Fibroblast of skin of left quadriceps (primary cell): Measurements from ENCODE around the gene FRAT2.

Experiments
- DNase-seq, 2 experiments: peaks; one replicate each; pipeline ENCODE4 v3.0.0-alpha.2; 2013; ENCODE audit warnings: low read depth in 2 of 2

FRAT2 gene

DNA sequence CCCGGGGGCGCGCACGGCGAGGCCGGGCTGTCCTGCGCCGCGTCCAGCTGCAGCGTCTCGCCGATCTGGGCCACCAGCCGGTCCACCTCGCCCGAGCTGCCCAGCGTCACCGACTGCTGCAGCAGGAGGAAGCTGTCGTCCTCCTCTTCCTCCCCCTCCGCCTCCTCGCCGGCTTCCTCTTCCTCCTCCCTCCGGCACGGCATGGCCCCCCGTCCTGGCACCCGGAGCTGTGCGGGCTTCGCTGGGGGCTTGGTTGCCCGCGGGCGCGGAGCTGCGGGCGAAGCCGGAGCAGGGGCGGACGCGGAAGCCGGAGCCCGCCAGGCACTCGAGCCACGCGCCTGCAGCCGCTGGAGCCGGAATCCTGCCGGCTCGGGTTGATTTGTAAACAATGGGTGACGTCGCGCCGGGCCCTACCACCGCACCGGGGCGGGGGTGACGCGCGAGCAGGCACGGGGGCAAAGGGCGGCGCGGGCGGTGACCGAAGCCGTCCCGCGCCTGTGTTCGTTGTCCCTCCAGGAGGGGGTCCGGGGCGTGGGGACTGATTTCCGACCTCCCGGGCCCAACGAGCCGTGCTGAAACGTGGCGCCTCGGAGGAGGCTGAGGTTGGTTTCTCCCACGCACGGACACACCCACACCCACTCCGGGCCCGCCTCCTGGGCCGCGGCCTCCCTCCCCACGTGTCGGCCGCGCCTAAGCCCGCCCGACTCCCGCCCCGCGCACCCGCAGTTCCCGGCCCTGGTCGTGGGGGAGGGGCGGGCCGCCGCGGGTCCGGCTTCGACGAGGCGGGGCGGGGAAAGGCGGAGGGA lies at the start of gene FRAT2:
FRAT2 (minus strand) TSS at position 360 of the 806 bp plus-strand sequence; CDS start at position 203, 157 bp downstream.
- DNase-seq, result peak; percentile 79 to 83

GRCh38 chr10:97384156-97384555 lies 49.6 kb upstream of the FRAT2 start:
- DNase-seq, result no peak

GRCh38 chr10:97383159-97383558 lies 48.6 kb upstream of the FRAT2 start:
- DNase-seq, result no peak

GRCh38 chr10:97381626-97382025 lies 47.1 kb upstream of the FRAT2 start:
- no peak for DNase-seq

DNA sequence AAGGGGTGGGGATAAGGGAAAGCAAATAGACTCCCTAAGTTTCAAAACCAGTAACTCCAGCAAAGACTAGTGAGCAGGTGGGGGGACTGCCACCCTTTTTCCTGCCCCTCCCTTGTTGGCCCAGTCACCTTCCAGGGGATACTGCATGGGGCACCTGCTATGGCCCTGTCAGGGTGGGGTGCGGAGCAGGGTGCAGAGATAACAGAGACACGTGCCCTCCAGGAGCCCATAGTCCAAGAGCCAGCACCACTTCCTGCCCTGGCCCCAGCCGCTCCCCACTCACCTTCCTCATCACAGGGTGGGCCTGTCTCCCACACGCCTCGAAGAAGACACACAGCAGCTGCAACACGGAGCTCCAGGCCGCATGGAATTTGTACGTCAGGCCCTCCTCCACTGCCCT lies 46.0 kb upstream of the FRAT2 start:
- DNase-seq, result no peak

- no peak for DNase-seq
These were observed 44.7 kb upstream of the FRAT2 start for GRCh38 chr10:97378933-97379921.

- no peak for DNase-seq
These were observed 41.9 kb upstream of the FRAT2 start for GRCh38 chr10:97376413-97376812.

DNA sequence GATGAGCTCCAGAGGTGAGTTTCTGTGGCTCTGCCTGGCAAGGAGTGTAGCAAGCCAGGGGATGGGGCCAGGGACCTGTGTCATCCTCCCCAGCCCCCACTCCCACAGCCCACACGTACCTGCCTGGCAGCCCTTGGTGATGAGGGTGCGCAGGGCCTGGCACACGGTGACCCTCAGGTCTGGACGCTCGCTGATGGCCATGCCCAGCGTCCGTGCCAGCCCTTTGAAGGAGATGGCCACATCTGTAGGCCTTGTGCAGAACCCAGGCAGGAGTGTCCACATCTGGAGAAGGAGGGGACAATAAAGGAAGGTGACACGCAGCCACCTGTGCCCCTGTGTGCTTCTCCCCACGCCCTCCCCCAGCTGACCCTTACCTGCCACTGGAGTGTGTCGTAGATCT lies 38.9 kb upstream of the FRAT2 start:
- DNase-seq, result no peak

DNA sequence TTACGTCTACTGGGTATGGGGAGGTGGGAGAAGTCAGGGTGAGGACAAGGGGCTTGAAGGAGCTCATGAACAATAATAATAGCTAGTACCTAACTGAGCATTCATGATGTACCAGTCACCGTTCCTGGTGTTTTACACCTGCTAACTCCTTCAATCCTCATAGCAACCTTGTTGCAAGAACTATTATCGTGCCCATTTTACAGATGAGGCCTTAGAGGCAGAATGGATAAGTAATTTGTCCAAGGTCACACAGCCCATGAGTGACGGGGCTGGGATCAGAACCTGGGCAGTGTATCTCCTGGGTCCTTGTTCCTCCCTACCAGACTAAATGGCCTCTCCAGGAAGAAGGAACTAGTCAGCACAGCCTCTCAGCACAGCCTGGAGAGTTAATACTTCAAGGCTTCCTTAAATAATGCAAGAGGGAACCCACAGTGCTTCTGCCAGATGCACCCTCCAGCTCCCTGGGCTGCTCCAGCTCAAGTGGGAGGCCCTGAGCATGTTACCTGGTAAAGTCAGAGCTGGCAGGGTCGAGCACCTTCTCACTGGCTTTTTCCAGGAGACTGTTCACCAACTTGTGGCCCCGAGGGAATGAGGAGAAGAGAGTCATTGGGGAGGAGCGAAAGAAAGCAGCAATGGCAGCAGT lies 37.8 kb upstream of the FRAT2 start:
- DNase-seq, result no peak

GRCh38 chr10:97371696-97372095 lies 37.2 kb upstream of the FRAT2 start:
- no peak for DNase-seq

GRCh38 chr10:97367126-97367649 lies 32.7 kb upstream of the FRAT2 start:
- no peak for DNase-seq

- no peak for DNase-seq
These were observed 32.0 kb upstream of the FRAT2 start for GRCh38 chr10:97366572-97366971.

- DNase-seq, result no peak
These were observed 31.3 kb upstream of the FRAT2 start for GRCh38 chr10:97365761-97366351.

DNA sequence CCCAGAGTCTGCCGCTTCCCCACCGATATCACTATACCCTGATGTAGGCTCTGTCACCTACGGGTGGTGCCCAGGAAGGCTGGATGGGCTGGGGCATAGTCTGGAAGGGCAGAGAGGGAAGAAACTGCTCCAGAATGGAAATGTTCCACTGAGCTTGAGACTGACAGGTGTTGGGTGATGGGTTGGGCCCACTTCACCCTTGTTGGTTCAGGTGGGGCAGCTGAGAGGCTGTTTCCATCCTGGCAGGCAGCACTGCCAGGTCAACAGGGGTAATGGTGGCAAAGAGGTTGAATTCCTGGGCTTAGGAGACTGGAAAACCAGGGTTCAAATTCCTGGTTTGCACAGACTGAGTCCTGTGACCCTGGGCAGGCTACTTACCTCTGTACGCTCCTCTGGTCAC lies 28.5 kb upstream of the FRAT2 start:
- DNase-seq, result no peak

DNA sequence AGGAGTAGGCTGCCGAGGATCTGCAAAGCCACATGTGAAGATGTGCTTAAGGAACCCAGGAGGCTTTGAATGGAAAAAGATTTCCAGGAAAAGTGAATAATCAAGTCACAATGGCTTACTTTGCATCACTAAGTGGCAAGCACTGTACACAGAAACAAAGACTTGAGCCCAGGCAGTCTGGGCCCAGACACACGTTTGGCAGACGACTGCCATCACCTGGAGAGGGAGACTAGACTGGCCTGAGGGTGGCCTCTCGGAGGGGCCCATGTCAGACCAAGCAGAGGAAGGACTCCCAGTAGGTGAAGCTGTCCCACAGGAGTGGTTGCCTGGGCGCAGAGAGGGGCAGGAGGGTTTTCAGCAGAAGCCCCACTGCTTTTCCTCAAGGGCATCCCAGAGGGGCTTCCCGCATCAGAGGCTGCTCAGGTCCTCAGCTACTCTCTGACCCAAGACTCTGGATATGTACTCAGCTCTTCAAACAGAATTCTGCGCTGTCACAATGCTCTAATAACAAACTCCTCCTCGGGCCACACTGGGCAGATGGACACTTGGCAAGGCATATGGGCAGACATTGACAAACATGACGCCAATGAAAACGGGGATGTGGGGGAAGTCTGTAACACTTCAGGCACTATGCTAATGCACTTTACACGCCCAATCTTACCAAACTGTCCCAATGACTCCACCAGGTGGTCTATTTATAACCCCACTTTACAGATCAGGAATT lies 27.9 kb upstream of the FRAT2 start:
- no peak for DNase-seq

GRCh38 chr10:97361537-97361901 lies 27.0 kb upstream of the FRAT2 start:
- DNase-seq, result no peak

DNA sequence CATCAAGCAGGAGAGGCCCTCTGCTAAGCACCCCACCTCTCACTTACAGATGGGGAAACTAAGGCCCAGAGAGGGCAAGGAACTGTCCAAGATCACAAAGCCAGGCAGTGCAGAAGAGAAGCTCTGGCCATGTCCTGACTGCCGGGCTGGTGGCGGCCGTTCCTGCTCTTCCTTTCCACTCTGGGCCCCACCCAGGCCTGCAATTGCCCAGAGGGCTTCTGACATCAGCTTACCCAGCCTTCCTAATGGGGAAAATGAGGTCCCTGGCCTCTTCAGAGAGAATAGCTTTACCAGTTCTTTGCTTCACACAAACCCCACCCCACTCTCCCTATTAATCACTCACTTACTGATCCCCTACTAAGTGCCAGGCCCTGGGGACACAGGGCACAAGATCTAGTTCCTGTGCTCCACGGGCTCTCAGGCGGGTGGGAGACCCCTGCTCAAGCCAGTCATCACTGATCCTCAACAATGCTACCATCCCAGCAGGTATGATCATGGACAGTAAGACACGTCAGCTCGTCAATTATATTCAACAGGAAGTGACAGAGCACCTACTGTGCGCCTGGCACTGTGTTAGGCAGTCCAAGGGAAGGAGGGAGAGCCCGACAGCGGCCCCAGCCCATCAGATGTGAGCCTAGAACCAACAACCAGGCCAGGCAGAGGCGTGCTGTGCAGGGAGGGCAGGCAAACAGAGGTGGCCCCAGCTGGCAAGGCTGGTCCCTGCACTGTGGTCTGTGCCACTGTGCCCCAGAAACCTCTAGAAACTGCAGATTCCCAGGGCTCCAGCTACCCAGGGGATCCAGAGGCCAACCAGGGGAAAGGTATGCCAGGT lies 26.4 kb upstream of the FRAT2 start:
- no peak for DNase-seq

- DNase-seq, result no peak
These were observed 24.3 kb upstream of the FRAT2 start for GRCh38 chr10:97358781-97359180.

GRCh38 chr10:97358349-97358748 lies 23.8 kb upstream of the FRAT2 start:
- DNase-seq, result no peak

- DNase-seq, result no peak
These were observed 22.4 kb upstream of the FRAT2 start for GRCh38 chr10:97356918-97357317.
